GM10248 (cell line): ENCODE data around the gene TMEM161B.

Experiments used
- CTCF ChIA-PET: fragments of 300-600 bp; sonication (Branson Sonifier 250); formaldehyde crosslinking; extraction: SDS; loops from one replicate; lab custom pipeline; 2021; ENCODE audit warnings: antibody characterized with exemption; lab: Yijun Ruan, JAX
- POLR2A ChIA-PET: fragments of 350-650 bp; sonication (Branson Sonifier 250); formaldehyde crosslinking; extraction: SDS; loops from one replicate; lab custom pipeline; 2020; ENCODE audit warnings: antibody characterized with exemption; lab: Yijun Ruan, JAX
- DNase-seq: peaks from one replicate; pipeline ENCODE4 v3.0.0; 2012; ENCODE audit errors: extremely low spot score
- TF ChIP-seq, protein P1 (sequence below): IDR thresholded peaks from 2 replicates; pipeline ENCODE4 v1.5.1; 2012; ENCODE audit warnings: mild to moderate bottlenecking, low read depth; ENCODE audit errors: extremely low read depth, missing control alignments, control extremely low read depth

The TMEM161B gene

GRCh38 chr5:88159591-88159990 is 109.1 kb downstream of the TMEM161B start:
- no peak for DNase-seq
- ChIA-PET POLR2A (no interaction called here), CTCF (no interaction called here)
- TF ChIP-seq, protein P1, sequence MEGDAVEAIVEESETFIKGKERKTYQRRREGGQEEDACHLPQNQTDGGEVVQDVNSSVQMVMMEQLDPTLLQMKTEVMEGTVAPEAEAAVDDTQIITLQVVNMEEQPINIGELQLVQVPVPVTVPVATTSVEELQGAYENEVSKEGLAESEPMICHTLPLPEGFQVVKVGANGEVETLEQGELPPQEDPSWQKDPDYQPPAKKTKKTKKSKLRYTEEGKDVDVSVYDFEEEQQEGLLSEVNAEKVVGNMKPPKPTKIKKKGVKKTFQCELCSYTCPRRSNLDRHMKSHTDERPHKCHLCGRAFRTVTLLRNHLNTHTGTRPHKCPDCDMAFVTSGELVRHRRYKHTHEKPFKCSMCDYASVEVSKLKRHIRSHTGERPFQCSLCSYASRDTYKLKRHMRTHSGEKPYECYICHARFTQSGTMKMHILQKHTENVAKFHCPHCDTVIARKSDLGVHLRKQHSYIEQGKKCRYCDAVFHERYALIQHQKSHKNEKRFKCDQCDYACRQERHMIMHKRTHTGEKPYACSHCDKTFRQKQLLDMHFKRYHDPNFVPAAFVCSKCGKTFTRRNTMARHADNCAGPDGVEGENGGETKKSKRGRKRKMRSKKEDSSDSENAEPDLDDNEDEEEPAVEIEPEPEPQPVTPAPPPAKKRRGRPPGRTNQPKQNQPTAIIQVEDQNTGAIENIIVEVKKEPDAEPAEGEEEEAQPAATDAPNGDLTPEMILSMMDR: no peak

DNA sequence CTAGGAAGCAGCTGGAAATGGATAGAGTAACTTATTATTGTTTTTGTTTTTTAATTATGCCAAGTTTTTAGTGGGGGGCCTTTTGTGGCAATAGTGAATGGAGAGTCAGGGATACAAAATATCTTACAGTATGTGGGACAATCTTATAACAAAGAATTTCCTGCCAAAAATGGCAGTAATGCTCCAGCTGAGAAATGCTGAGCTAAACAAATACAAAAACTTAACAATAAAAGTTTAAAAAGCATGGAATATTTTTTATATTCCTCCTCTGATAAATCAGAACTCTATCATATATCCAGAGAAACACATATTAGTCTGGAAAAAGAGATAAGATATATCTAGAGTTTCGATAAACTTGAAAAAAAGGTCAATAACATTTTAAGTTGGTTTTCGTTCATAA is 110.6 kb downstream of the TMEM161B start:
- CTCF ChIA-PET: interaction anchor here (0.9 kb wide), 1 partner anchor 11 kb away, joined by 3 read pairs; no protein-coding TSS in a partner anchor

DNA sequence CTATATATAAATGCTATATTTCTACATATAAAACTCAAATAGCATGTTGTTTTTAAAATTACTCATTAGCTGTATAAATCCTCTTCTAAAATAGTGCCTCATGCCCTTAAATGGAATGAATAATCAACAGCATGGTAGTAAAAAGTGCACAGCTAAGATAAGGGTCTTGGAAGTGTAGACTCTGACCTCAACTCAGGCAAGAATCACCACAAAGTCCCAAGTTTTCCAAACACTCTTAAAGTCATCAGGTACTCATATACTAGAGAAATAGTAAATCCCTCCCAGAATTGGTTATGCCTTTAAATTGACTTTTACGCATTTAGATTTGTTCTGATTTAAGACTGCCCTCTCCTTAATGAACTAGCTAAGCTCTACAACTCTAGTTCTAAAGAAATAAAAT is 113.8 kb downstream of the TMEM161B start:
- POLR2A ChIA-PET: no interaction called here
- CTCF ChIA-PET: interaction anchor here (1.4 to 2.8 kb wide), 2 partner anchors 14 to 536 kb away, joined by 3 to 7 read pairs; no protein-coding TSS in a partner anchor
- no peak for DNase-seq
- TF ChIP-seq, protein P1: no peak

More for the DNA sequence above, 110.6 kb downstream of the TMEM161B start:
- POLR2A ChIA-PET: no interaction called here
- no peak for DNase-seq
- TF ChIP-seq, protein P1: no peak

DNA sequence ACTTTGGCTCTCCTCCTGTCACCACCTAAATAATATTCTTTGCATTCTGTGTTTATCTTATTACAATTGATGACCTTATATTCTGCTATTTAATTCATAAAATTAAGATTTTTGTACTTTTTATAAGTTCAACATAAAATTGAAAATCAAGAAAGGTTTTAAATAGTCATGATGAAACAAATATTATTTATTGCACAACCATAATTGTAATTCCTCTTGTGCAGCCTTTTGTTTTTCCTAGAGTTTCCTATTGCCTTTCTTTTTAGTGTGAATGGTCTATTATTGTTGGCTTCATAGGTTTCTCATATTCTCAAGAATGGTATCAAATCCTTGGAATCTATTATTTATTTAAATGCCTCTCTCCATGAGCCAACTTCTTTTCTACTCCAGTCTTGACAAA is 117.9 kb downstream of the TMEM161B start:
- TF ChIP-seq, protein P1: no peak
- DNase-seq: no peak
- CTCF ChIA-PET: no interaction called here
- POLR2A ChIA-PET: no interaction called here

DNA sequence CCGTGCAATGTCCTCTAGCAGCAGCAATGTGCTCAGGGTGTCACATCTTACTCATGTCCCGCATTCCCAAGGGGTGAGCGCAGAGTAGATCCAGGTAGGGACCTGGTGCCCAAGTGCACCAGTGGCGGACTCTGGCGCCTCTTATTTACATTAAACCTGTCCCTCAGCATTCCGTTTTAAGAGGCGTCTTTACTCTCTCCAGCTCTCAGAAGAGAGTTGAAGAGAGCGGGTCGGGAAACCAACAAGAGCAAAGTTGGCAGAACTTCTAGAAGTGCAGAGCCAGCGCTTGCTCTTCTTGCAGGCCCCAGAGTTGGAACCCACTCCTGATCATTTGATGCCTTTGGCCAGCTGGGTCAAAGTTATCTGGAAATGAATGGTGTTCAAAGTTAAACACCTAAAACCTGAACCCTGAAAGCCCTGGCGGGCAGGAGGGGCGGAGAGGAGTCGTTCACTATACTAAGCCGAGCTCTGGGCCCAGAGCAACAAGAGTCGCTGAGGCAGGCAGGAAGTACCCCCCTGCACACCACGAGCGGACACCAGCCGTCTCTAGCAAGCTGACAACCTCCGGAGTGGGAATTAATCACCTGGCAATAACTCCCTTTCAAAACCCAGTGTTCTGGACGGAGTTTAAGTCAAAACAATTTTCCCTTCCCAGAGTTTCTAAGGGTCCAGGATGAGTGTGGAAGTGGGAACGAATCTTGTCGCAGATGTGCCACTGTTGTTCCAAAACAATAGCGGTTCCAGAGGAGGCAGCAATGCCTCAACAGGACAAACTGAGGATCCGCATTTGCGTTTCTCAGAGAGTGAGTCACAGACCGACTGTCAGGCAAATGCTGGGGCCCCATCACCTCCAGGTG is 122.8 kb downstream of the TMEM161B start:
- DNase-seq: peak; percentile 8
- ChIA-PET POLR2A (no interaction called here), CTCF (interaction anchor here (1.0 to 1.3 kb wide), 4 partner anchors 10 to 536 kb away, joined by 3 to 4 read pairs (median 4); no protein-coding TSS in a partner anchor)
- TF ChIP-seq, protein P1: no peak

- CTCF ChIA-PET: interaction anchor here (1.0 to 1.3 kb wide), 3 partner anchors 10 to 536 kb away, joined by 3 to 4 read pairs (median 3); no protein-coding TSS in a partner anchor
- POLR2A ChIA-PET: no interaction called here
- DNase-seq: no peak
- TF ChIP-seq, protein P1: no peak
These were observed 123.4 kb downstream of the TMEM161B start for GRCh38 chr5:88145221-88145610.
